NCI-H69 (cell line): ENCODE results near the gene ICA1.

Source experiments
- DNase-seq: peaks from one replicate; lab custom pipeline; 2025; lab: John Stamatoyannopoulos, UW

The ICA1 gene

DNA sequence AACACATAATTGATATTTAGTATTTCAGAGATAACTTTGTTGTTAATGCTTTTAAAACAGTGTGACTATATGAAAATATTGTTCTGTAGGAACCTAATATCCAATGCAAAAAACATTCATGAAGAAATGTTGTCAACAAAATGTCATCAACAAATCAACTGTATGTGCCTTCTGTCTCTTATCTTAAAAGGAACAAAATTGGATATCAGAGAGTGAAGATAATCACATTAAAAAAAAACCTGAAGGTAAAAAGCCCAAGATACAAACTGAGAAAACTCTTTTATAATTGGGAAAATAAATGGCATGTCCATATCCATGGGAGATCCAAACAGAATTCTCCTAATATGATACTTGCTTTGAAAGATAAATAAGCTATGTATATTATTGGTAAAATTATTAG is 33.9 kb downstream of the ICA1 start:
- DNase-seq: no peak

DNA sequence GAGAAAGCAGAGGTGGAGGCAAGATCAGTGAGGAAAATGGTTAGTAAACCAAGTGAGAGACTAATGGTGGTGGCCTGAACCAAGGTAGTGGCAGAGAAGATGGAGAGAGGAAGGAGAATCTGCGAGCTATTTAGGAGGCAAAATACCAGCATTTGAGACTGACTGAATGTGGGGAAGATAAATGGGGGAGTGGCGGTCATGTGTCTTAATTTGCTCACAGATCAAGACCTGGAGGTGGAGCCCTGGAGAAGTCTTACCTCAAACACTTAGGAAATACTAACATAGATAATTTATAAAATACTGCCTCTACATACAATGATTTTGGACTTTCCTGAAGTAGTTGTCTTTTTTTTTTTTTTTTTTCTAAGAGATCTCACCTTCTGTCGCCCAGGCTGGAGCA is 34.7 kb downstream of the ICA1 start:
- DNase-seq: no peak

- no peak for DNase-seq
Observed at GRCh38 chr7:8226501-8226900, 35.5 kb downstream of the ICA1 start.

- DNase-seq: peak; percentile 23
Observed at GRCh38 chr7:8221567-8221966, 40.4 kb downstream of the ICA1 start.

DNA sequence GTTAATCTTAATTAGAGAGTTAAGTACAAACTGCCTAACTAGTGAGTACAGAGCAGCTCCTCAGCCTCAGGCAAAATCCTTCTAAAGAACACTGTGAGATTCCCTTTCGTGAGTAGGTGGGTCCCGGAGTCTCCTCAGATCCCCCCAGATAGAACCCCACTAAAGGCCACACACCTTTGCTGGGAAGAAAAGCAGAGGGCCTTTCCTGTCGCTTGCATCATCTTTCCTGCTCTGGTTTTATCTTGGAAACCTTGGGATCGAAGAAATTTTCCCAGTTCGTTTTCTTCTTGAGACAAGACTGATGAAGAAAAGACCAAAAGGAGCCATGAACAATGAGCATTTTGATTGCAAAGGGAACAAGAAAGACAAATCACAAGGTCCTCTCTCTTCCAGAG is 40.9 kb downstream of the ICA1 start:
- no peak for DNase-seq

- DNase-seq: no peak
Observed at GRCh38 chr7:8220376-8221100, 41.4 kb downstream of the ICA1 start.

DNA sequence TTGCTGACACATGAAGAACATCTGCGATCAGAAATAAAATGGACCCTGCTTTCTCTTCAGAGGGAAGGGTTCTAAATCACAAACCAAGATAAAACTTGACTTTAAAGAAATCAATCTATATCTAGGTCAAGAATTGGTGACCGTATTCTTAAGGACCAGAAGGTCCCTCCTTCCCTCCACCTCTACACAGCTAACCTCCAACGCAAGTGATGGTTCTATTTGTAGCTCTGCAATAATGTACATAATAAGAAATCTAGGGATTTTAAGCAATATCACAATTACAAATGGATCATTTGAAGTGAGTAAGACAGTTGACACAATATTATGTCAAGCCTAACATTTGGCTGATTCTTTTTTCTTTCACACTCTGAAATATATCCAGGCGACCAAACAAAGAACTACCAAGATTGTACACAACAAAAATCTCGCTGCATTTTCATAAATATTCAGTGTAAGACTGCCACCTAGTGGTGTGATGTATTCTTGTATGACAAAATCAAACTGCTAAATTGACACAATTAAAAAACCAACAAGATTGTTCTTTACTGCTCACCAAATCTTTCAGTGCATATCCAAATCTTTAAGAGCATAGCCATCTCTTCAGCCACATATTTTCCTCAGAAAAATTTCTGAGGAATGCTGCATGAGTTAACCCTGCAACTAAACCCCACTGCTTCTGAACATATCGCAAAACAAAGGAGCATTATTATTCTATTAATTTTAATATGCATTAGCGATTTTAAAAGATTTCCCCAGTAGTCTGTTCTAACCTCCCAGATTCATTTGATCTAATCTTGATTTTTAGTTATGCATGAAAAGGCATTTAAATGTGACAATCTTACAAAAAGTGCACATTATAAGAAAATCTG is 44.5 kb downstream of the ICA1 start:
- peak; percentile 88 for DNase-seq

GRCh38 chr7:8216334-8216690 is 45.7 kb downstream of the ICA1 start:
- no peak for DNase-seq

DNA sequence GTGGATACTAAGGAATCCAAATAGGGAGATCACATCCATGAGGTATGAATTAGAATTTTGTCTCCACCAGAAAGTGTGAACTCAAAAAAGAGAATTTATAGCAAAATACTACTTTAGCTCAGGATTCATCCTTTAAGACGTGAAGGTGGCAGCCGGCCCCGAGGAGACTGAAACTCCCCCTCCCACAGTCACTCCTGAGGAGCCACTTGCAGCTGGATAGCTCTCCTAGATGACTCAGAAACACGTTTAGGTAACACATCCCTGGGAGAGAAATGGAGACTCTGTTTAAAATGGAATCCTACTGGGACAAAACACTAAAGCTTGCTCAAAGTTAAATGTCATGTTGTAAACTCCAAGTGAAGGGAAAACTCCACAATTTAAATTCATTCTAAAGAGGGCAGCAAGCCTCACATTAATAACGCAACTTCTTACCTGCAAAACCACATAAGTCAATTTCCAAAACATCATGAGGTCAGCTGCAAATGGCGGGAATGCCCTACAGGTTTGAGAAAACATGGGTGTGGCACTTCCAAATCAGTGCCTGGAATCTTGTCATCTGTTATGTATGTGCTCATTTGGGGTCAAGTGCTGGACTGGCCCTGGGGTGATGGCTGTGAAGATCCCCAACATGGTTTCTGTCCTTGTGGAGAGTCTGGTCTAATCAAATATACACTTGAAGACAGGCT is 46.2 kb downstream of the ICA1 start:
- DNase-seq: peak; percentile 59

DNA sequence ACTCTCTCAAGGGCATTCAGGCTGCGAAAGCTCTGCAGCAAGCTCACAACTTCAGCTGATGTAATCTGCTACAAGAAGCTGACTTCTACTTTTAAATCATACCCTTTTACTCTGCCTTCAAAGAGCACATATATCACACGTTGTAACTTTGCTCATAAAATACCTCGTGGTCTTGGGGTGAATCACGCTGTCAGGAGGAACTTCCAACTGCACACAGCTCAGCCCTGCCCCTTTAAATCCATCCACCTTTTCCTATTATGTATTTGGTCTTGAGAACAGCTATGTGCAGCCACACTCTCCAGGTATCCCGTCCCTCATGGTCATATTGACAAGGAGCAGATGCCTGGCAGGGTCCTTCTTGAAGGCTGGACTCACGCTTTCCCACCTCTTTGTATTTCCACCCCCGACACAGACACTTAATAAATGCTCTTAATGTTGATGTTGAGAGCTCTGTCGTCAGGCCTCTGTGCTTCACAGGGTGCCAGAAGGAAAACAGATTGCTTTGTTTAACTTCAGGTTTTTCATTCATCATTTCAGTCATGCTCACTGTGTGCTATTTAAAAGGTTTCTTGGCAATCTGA is 47.6 kb downstream of the ICA1 start:
- DNase-seq: peak; percentile 97

GRCh38 chr7:8213381-8213780 is 48.6 kb downstream of the ICA1 start:
- DNase-seq: peak; percentile 44

- peak; percentile 30 for DNase-seq
Observed at GRCh38 chr7:8212638-8213037, 49.3 kb downstream of the ICA1 start.

DNA sequence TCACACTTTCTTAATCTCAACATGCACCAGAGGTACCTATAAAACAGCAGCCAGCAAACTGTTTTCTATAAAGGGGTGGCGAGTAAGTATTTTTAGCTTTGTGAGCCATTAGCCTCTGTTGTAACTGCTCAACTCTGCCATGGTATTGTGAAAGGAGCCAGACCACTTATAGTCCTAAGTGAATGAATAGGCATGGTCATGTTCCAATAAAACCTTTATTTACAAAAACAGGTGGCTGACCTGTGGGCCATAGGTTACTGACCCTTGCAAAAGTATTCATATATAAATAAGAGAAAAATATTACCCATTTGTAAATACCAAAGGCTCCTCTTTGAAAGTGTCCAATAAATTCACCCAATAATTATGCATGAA is 50.3 kb downstream of the ICA1 start:
- no peak for DNase-seq

DNA sequence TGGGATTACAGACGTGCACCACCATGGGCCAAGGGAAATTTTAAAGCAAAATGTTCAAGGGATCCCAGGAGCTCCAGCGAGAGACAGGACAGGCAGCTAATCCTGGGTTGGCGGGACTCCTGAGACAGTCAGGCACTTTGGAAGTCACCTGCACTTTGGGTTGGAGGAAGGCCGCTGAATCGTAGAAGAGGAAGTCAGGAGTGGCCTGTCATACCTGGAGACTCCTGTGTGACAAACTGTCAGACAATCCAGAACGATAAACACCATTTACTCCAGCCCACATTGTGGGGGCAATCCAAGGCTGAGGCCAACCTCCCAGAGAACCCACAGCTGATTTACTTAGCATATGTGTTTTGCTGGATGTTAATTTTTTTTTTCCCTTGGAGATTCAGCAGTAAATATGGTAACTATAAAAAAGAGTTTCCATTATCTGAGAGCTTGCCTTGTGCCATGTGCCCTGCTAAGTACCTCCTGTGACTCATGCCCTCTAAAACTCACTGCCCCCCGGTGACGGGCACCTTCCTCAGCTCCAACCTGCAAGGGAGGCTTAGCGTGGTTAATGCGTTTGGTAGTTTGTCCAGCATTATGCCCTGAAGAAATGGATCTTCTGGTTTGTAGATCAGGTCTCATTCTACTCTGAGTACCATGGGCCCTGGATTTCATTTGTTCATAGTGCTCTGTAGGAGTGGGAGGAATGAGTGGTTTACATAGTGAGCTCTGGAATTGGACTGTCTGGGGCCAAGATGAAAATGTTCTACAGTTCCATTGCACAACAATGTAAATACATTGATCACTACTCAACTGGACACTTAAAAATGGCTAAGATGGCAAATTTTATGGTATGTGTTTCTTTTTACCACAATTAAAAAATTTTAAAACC is 50.9 kb downstream of the ICA1 start:
- no peak for DNase-seq

DNA sequence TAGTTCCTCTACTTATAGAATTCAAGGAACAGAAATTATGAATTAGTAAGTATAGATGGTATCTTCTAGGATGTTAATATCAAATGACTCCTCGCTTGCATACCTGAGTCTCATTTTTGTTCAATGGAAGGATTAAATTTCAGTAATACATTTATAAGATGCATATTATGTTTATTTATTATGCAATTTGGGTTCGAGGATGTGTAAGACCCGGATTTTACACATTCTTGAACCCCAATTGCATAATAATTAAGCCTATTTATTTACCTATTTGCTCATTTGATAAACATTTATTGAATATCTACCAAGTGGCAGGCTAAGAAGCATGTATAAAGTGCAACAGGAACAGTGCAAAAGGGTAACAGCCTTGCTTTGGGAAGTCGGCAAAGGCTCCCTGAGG is 52.6 kb downstream of the ICA1 start:
- DNase-seq: no peak

- DNase-seq: peak; percentile 56
Observed at GRCh38 chr7:8208816-8209215, 53.2 kb downstream of the ICA1 start.

DNA sequence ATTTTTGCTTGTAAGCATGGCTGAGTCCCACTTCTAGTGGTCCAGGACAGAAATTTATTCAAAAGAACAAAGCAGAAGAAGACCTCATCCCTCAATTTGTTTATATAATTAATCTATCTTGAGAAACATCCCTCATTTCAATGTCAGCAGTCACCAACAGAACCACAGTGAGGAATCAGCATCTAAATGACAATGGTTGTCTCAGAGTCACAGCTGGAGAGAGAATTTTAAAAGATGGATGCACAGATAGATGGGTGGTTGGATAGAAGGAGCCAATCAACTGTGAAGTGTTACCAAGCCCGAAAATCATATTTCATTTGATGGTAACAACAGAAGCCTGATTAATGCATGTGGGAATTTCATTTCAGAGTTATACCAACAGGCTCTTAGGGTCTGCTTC is 55.0 kb downstream of the ICA1 start:
- no peak for DNase-seq

GRCh38 chr7:8205537-8205936 is 56.4 kb downstream of the ICA1 start:
- no peak for DNase-seq

GRCh38 chr7:8205031-8205387 is 57.0 kb downstream of the ICA1 start:
- no peak for DNase-seq

- DNase-seq: no peak
Observed at GRCh38 chr7:8204339-8205030, 57.5 kb downstream of the ICA1 start.

GRCh38 chr7:8201846-8202441 is 60.0 kb downstream of the ICA1 start:
- DNase-seq: no peak
